A673 (cell line): Measurements from ENCODE around the gene LBR. TPM values are rescaled to one million over a fixed set of nuclear protein-coding genes. Genes with fewer than 3 reads are reported as not detected.

Source experiments
- BruUV-seq: library from RNA; stranded (reverse); fragments of 400-500 nt; replicated peaks from 2 replicates; lab custom pipeline; 2021; lab: Mats Ljungman, UMichigan
- CTCF ChIA-PET: fragments of 300-600 bp; sonication (Branson Sonifier 250); formaldehyde crosslinking; loops from one replicate; lab custom pipeline; 2022; ENCODE audit warnings: antibody characterized with exemption; lab: Charles Lee
- POLR2A ChIA-PET: fragments of 300-600 bp; sonication (Branson Sonifier 250); formaldehyde crosslinking; loops from one replicate; lab custom pipeline; 2022; ENCODE audit warnings: antibody characterized with exemption; ENCODE audit not compliant: low non-redundant PET; lab: Charles Lee
- DNase-seq: peaks from one replicate; pipeline ENCODE4 v3.0.0-alpha.2; 2015; ENCODE audit warnings: low spot score
- H3K27ac ChIP-seq: fragments of 200-600 bp; sonication (generic); 2 replicates; pipeline ENCODE4 v1.5.1; 2016; ENCODE audit warnings: mixed run types, low read depth, mild to moderate bottlenecking, mixed read lengths, antibody characterized with exemption, low read length; ENCODE audit not compliant: poor library complexity, severe bottlenecking
- H3K27me3 ChIP-seq: fragments of 200-600 bp; sonication (generic); replicated peaks from 2 replicates; pipeline ENCODE4 v1.6.1; 2017; ENCODE audit warnings: mixed run types, low read depth, mild to moderate bottlenecking, mixed read lengths, antibody characterized with exemption, low read length; ENCODE audit not compliant: insufficient read depth, poor library complexity
- H3K36me3 ChIP-seq: fragments of 200-600 bp; sonication (generic); 2 replicates; pipeline ENCODE4 v1.6.1; 2016; ENCODE audit warnings: mixed run types, mild to moderate bottlenecking, mixed read lengths, antibody characterized with exemption, low read length; ENCODE audit not compliant: insufficient read depth, poor library complexity, severe bottlenecking
- H3K4me1 ChIP-seq: fragments of 200-600 bp; sonication (generic); 2 replicates; pipeline ENCODE4 v1.6.1; 2017; ENCODE audit warnings: mixed run types, mild to moderate bottlenecking, mixed read lengths, antibody characterized with exemption, low read length; ENCODE audit not compliant: insufficient read depth, poor library complexity, severe bottlenecking
- H3K4me3 ChIP-seq: fragments of 200-600 bp; sonication (generic); 2 replicates; pipeline ENCODE4 v1.5.1; 2016; ENCODE audit warnings: low read depth, mixed run types, mild to moderate bottlenecking, mixed read lengths, low read length; ENCODE audit not compliant: poor library complexity, severe bottlenecking
- H3K9me3 ChIP-seq: fragments of 200-600 bp; sonication (generic); 2 replicates; pipeline ENCODE4 v1.6.1; 2016; ENCODE audit warnings: mixed run types, low read depth, mild to moderate bottlenecking, mixed read lengths, antibody characterized with exemption, low read length; ENCODE audit not compliant: poor library complexity, severe bottlenecking
- CTCF ChIP-seq: fragments of 300-800, 200-600 bp; sonication (generic); conservative IDR thresholded peaks from 2 replicates; pipeline ENCODE4 v1.5.1; 2017; ENCODE audit warnings: low read depth, mild to moderate bottlenecking, antibody characterized with exemption, low read length, moderate library complexity, mixed read lengths
- EZH2 ChIP-seq: fragments of 200-600 bp; sonication (generic); IDR thresholded peaks from 2 replicates; pipeline ENCODE4 v1.6.1; 2017; ENCODE audit warnings: borderline replicate concordance, low read depth, mild to moderate bottlenecking, mixed read lengths, antibody characterized with exemption, low read length; ENCODE audit not compliant: poor library complexity, severe bottlenecking
- intact Hi-C: fragments of 100-400 bp; cut with micrococcal nuclease; formaldehyde crosslinking; loops from one replicate; pipeline ENCODE4 v1.10.0; 2022; ENCODE audit not compliant: unreplicated experiment
- total RNA-seq: library from RNA; stranded (reverse); gene quantifications from 2 replicates; pipeline ENCODE4 v1.2.3, GENCODE V29; 2021

LBR gene
- total RNA-seq, 1 experiment from 2014 or later, result 147 TPM

- intact Hi-C loops, result no loop called here
- no TSS peak for BruUV-seq
- no peaks in the 10 kb centered on the region for H3K4me1 ChIP-seq
- ChIA-PET CTCF (no interaction called here), POLR2A (interaction anchor here (0.6 kb wide), 1 partner anchor 23 kb away, joined by 4 read pairs; no protein-coding TSS in a partner anchor)
- no peaks in the 10 kb centered on the region for H3K36me3 ChIP-seq
- H3K27ac ChIP-seq, result no peak overlapping the region
- no peak for DNase-seq
- no peak for TF ChIP-seq CTCF
- no peak for TF ChIP-seq EZH2
- H3K9me3 ChIP-seq, result no peaks in the 10 kb centered on the region
- no peaks in the 10 kb centered on the region for H3K27me3 ChIP-seq
- H3K4me3 ChIP-seq, result no peak overlapping the region
These were observed 23.5 kb upstream of the LBR start for GRCh38 chr1:225451340-225451739.

GRCh38 chr1:225450491-225451191, 22.8 kb upstream of the LBR start:
- H3K9me3 ChIP-seq, result no peaks in the 10 kb centered on the region
- H3K36me3 ChIP-seq, result no peaks in the 10 kb centered on the region
- H3K27me3 ChIP-seq, result no peaks in the 10 kb centered on the region
- no peak overlapping the region for H3K27ac ChIP-seq
- TF ChIP-seq EZH2 (no peak), CTCF (no peak)
- BruUV-seq, result no TSS peak
- CTCF ChIA-PET, result no interaction called here
- H3K4me3 ChIP-seq, result no peak overlapping the region
- H3K4me1 ChIP-seq, result peaks cover 2% of the 10 kb centered on the region
- POLR2A ChIA-PET, result interaction anchor here (0.6 kb wide), 1 partner anchor 24 kb away, joined by 4 read pairs; no protein-coding TSS in a partner anchor
- intact Hi-C loops, result no loop called here
- no peak for DNase-seq

- no TSS peak for BruUV-seq
- intact Hi-C loops, result no loop called here
- Histone ChIP-seq H3K4me3 (no peak overlapping the region), H3K36me3 (no peaks in the 10 kb centered on the region), H3K9me3 (no peaks in the 10 kb centered on the region), H3K4me1 (peaks cover 10% of the 10 kb centered on the region), H3K27me3 (no peaks in the 10 kb centered on the region), H3K27ac (no peak overlapping the region)
- DNase-seq, result no peak
- CTCF ChIA-PET, result interaction anchor here (0.7 kb wide), 1 partner anchor 21 kb away, joined by 4 read pairs; no protein-coding TSS in a partner anchor
- POLR2A ChIA-PET, result no interaction called here
- TF ChIP-seq CTCF (no peak), EZH2 (no peak)
These were observed 21.9 kb upstream of the LBR start for GRCh38 chr1:225449774-225450173.
